HepG2 (cell line): Measurements from ENCODE around the gene SDK1. TPM values are rescaled to one million over a fixed set of nuclear protein-coding genes. Genes with fewer than 3 reads are reported as not detected.

Experiments used
- ATAC-seq: fragments of 200-7000 bp; cut with Tn5 transposase; 3 replicates; pipeline ENCODE4 v1.9.1; 2020; ENCODE audit warnings: mild to moderate bottlenecking, moderate library complexity
- BruUV-seq: library from RNA; stranded (reverse); fragments of 400-500 nt; replicated peaks from 2 replicates; lab custom pipeline; 2021; lab: Mats Ljungman, UMichigan
- CTCF ChIA-PET: fragments of 300-600 bp; formaldehyde crosslinking; extraction: SDS; loops from one replicate; lab custom pipeline; 2021; ENCODE audit warnings: low total read pairs, inconsistent platforms, low intra/inter-chr PET ratio; lab: Yijun Ruan, JAX
- POLR2A ChIA-PET: fragments of 350-600 bp; sonication (Branson Sonifier 250); formaldehyde crosslinking; loops from one replicate; lab custom pipeline; 2020; ENCODE audit warnings: antibody characterized with exemption, inconsistent platforms; lab: Yijun Ruan, JAX
- DNase-seq: peaks from one replicate; pipeline ENCODE4 v3.0.0-alpha.2; 2015; ENCODE audit warnings: low spot score
- FAIRE-seq: peaks from 3 replicates; lab custom pipeline; 2011; peaks lifted over from hg19 to GRCh38; lab: Jason Lieb, UNC
- H2AFZ ChIP-seq: one replicate; pipeline ENCODE4 v1.6.1; 2011; ENCODE audit warnings: low read length, inconsistent platforms
- H3K27ac ChIP-seq: fragments of 300-600 bp; 3 replicates; pipeline ENCODE4 v1.8.0; 2011; ENCODE audit warnings: mixed run types, mild to moderate bottlenecking, mixed read lengths, low read length, inconsistent platforms; ENCODE audit not compliant: insufficient read depth; ENCODE audit errors: extremely low read length
- H3K27me3 ChIP-seq, 2 experiments: fragments of 200-600 bp in 1 of 2; 2 replicates in 1 of 2; 3 replicates in 1 of 2; pipeline versions ENCODE4 v1.6.0 to v1.8.0; 2011; ENCODE audit warnings: low read length in 2 of 2, mild to moderate bottlenecking in 2 of 2, moderate library complexity in 2 of 2, inconsistent platforms in 1 of 2; ENCODE audit not compliant: insufficient read depth in 2 of 2, control insufficient read depth in 1 of 2
- H3K36me3 ChIP-seq, 2 experiments: fragments of 200-600 bp in 1 of 2; replicated peaks in 1 of 2; 2 replicates in 1 of 2; 3 replicates in 1 of 2; pipeline versions ENCODE4 v1.5.1 to v1.8.0; 2011; ENCODE audit warnings: low read length in 2 of 2, inconsistent platforms in 1 of 2; ENCODE audit not compliant: insufficient read depth in 2 of 2, control insufficient read depth in 1 of 2
- H3K4me1 ChIP-seq: 2 replicates; pipeline ENCODE4 v1.5.1; 2012; ENCODE audit warnings: low read length, inconsistent platforms; ENCODE audit not compliant: insufficient read depth
- H3K4me2 ChIP-seq: 2 replicates; pipeline ENCODE4 v1.6.0; 2011; ENCODE audit warnings: low read depth, low read length, inconsistent platforms
- H3K4me3 ChIP-seq, 3 experiments: fragments of 200-600 bp in 1 of 3; sonication (generic), shearing (Covaris generic) in 1 of 3; replicated peaks in 1 of 3; 2 replicates each; pipeline ENCODE4 v1.5.1; 2011 to 2016; ENCODE audit warnings: low read length in 3 of 3, inconsistent platforms in 2 of 3, low read depth in 2 of 3, mild to moderate bottlenecking in 2 of 3, control low read depth in 1 of 3, mixed read lengths in 1 of 3; ENCODE audit not compliant: insufficient read depth in 1 of 3
- H3K79me2 ChIP-seq: one replicate; pipeline ENCODE4 v1.6.1; 2011; ENCODE audit warnings: low read length, inconsistent platforms; ENCODE audit not compliant: insufficient read depth
- H3K9ac ChIP-seq: 2 replicates; pipeline ENCODE4 v1.6.0; 2011; ENCODE audit warnings: mild to moderate bottlenecking, low read depth, low read length, inconsistent platforms; ENCODE audit not compliant: insufficient read depth
- H3K9me3 ChIP-seq: 2 replicates; pipeline ENCODE4 v1.5.1; 2012; ENCODE audit warnings: mild to moderate bottlenecking, low read length
- H4K20me1 ChIP-seq: 2 replicates; pipeline ENCODE4 v1.6.0; 2011; ENCODE audit warnings: inconsistent platforms, mild to moderate bottlenecking, low read length, moderate library complexity; ENCODE audit not compliant: insufficient read depth
- AGO2 ChIP-seq: fragments of 200-400 bp; formaldehyde crosslinking; optimal IDR thresholded peaks from 2 replicates; pipeline ENCODE3; 2017; ENCODE audit warnings: mild to moderate bottlenecking, low read depth, low read length, moderate library complexity
- BCL6 ChIP-seq: IDR thresholded peaks from 2 replicates; pipeline ENCODE4 v1.6.1; 2016; ENCODE audit warnings: missing genetic modification reagents, missing compliant biosample characterization
- E2F2 ChIP-seq: sonication (generic); formaldehyde crosslinking; IDR thresholded peaks from 2 replicates; pipeline ENCODE4 v1.4.0; 2020; ENCODE audit warnings: missing genetic modification reagents, borderline replicate concordance
- GPN1 ChIP-seq: sonication (generic); formaldehyde crosslinking; IDR thresholded peaks from 2 replicates; pipeline ENCODE4 v1.5.1; 2020; ENCODE audit warnings: missing genetic modification reagents, borderline replicate concordance
- IKZF4 ChIP-seq: sonication (generic); formaldehyde crosslinking; IDR thresholded peaks from 2 replicates; pipeline ENCODE4 v1.5.1; 2020; ENCODE audit warnings: borderline replicate concordance, mild to moderate bottlenecking, low read depth, missing genetic modification reagents; ENCODE audit errors: not compliant biosample characterization
- KDM1A ChIP-seq: IDR thresholded peaks from 2 replicates; pipeline ENCODE4 v1.6.1; 2016; ENCODE audit warnings: missing compliant biosample characterization
- KDM6A ChIP-seq: IDR thresholded peaks from 2 replicates; pipeline ENCODE4 v1.6.1; 2016; ENCODE audit warnings: low read depth
- NFE2L2 ChIP-seq: fragments of 150-350 bp; IDR thresholded peaks from 2 replicates; pipeline ENCODE4 v1.6.1; 2014; ENCODE audit warnings: low read length
- SNAPC2 ChIP-seq: sonication (generic); formaldehyde crosslinking; IDR thresholded peaks from 2 replicates; pipeline ENCODE4 v1.8.1; 2022; ENCODE audit warnings: mild to moderate bottlenecking, missing genetic modification reagents
- TP53 ChIP-seq: sonication (generic); formaldehyde crosslinking; conservative IDR thresholded peaks from 2 replicates; pipeline ENCODE4 v1.4.0; 2020; ENCODE audit warnings: missing genetic modification reagents
- XBP1 ChIP-seq: sonication (generic); formaldehyde crosslinking; IDR thresholded peaks from 2 replicates; pipeline ENCODE4 v1.5.0; 2020; ENCODE audit warnings: missing genetic modification reagents
- ZBTB39 ChIP-seq: sonication (generic); formaldehyde crosslinking; IDR thresholded peaks from 2 replicates; pipeline ENCODE4 v1.5.0; 2020; ENCODE audit warnings: missing genetic modification reagents
- WGBS: methylation state at CpG from one replicate; pipeline ENCODE4 v1.1.6; 2017; ENCODE audit warnings: low lambda C conversion rate; 5-methylcytosine and 5-hydroxymethylcytosine counted together
- in situ Hi-C: cut with HindIII; loops from 2 replicates; pipeline ENCODE4 v1.10.0; 2017; ENCODE audit warnings: low pct_unique_long_range_greater_than_20kb; ENCODE audit not compliant: extremely low pct_ligation_motif_present
- intact Hi-C: fragments of 100-400 bp; cut with micrococcal nuclease; formaldehyde crosslinking; loops from one replicate; pipeline ENCODE4 v1.10.0; 2022; ENCODE audit not compliant: unreplicated experiment
- polyA plus RNA-seq, 8 experiments: library from polyadenylated mRNA; depleted of rRNA in 3 of 8; stranded (reverse) in 7 of 8; unstranded in 1 of 8; fragments of >200 nt; fragmentation: Illumina TruSeq in 4 of 8; extraction: Trizol in 4 of 8; gene quantifications; 2 replicates each; pipeline versions ENCODE4 v1.2.1 to v1.2.3, GENCODE V29; 2011 to 2016; ENCODE audit warnings: low read depth in 4 of 8, missing spikeins in 1 of 8, mixed read lengths in 1 of 8; ENCODE audit not compliant: insufficient read depth in 1 of 8
- total RNA-seq, 5 experiments: library from RNA; depleted of rRNA; stranded (reverse); fragments of >200 nt; fragmentation: Illumina TruSeq; extraction: Trizol; gene quantifications; 2 replicates each; pipeline ENCODE4 v1.2.3, GENCODE V29; 2016; ENCODE audit warnings: low read depth in 1 of 5
- TF ChIP-seq, protein P1 (sequence below): sonication (generic); formaldehyde crosslinking; IDR thresholded peaks from 2 replicates; pipeline ENCODE4 v1.4.0; 2020; ENCODE audit warnings: missing genetic modification reagents
- TF ChIP-seq, protein P2 (sequence below): IDR thresholded peaks from 2 replicates; pipeline ENCODE4 v1.6.1; 2018; ENCODE audit warnings: missing genetic modification reagents, mild to moderate bottlenecking, missing compliant biosample characterization
- TF ChIP-seq, protein P3 (sequence below): IDR thresholded peaks from 2 replicates; pipeline ENCODE4 v1.6.1; 2012; ENCODE audit warnings: inconsistent platforms

The SDK1 gene
- total and polyA plus RNA-seq, 2 of the 13 experiments (the other 11 are each of a cell fraction or from before 2014, with no cell fraction given), result 0.35 to 2.4 TPM

DNA sequence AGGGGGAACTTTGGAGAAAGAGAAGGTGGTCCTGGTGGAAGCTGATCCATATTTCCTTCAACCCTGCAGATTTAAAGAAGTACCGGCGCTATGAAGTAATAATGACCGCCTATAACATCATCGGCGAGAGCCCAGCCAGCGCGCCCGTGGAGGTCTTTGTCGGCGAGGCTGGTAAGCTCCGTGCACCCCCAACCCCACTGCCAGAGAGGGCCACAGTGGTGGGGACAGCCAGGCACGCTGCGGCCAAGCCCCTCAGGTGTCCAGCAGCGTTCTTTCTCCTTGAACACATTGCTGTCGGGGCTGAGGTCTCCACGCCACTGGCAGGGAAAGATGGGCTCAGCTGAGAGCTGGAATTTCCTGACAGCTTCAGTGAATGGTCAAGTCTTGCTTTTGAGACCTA lies 877.4 kb downstream of the SDK1 start:
- no peaks in the 10 kb centered on the region for H3K27me3 ChIP-seq
- no peaks in the 10 kb centered on the region for H4K20me1 ChIP-seq
- no peak for ATAC-seq
- WGBS, result 100% methylated on average over 1 of the region's 16 CpGs
- H3K4me2 ChIP-seq, result no peak overlapping the region
- no peak overlapping the region for H3K9ac ChIP-seq
- POLR2A ChIA-PET, result no interaction called here
- H3K36me3 ChIP-seq, result no peaks in the 10 kb centered on the region
- TF ChIP-seq IKZF4, result no peak
- no peak for TF ChIP-seq KDM1A (CRISPR knock-in tag)
- TF ChIP-seq TP53 (CRISPR knock-in tag), result no peak
- TF ChIP-seq, protein P1, sequence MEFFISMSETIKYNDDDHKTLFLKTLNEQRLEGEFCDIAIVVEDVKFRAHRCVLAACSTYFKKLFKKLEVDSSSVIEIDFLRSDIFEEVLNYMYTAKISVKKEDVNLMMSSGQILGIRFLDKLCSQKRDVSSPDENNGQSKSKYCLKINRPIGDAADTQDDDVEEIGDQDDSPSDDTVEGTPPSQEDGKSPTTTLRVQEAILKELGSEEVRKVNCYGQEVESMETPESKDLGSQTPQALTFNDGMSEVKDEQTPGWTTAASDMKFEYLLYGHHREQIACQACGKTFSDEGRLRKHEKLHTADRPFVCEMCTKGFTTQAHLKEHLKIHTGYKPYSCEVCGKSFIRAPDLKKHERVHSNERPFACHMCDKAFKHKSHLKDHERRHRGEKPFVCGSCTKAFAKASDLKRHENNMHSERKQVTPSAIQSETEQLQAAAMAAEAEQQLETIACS (CRISPR knock-in tag), result no peak
- no peak for TF ChIP-seq BCL6 (CRISPR knock-in tag)
- TF ChIP-seq SNAPC2 (CRISPR knock-in tag), result no peak
- no peak for TF ChIP-seq XBP1 (CRISPR knock-in tag)
- TF ChIP-seq, protein P2, sequence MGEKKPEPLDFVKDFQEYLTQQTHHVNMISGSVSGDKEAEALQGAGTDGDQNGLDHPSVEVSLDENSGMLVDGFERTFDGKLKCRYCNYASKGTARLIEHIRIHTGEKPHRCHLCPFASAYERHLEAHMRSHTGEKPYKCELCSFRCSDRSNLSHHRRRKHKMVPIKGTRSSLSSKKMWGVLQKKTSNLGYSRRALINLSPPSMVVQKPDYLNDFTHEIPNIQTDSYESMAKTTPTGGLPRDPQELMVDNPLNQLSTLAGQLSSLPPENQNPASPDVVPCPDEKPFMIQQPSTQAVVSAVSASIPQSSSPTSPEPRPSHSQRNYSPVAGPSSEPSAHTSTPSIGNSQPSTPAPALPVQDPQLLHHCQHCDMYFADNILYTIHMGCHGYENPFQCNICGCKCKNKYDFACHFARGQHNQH (CRISPR knock-in tag), result no peak
- no peak for TF ChIP-seq AGO2
- no peak for TF ChIP-seq ZBTB39
- no peak for TF ChIP-seq E2F2 (CRISPR knock-in tag)
- no peak for TF ChIP-seq KDM6A
- TF ChIP-seq, protein P3, sequence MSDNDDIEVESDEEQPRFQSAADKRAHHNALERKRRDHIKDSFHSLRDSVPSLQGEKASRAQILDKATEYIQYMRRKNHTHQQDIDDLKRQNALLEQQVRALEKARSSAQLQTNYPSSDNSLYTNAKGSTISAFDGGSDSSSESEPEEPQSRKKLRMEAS, result no peak
- no peak for TF ChIP-seq NFE2L2
- TF ChIP-seq GPN1 (CRISPR knock-in tag), result no peak
- TF ChIP-seq, all 625 proteins: peak for 0
- DNase-seq, result no peak
- Histone ChIP-seq H3K27ac (no peak overlapping the region), H3K9me3 (no peaks in the 10 kb centered on the region), H3K79me2 (no peaks in the 10 kb centered on the region), H3K4me3 (no peak overlapping the region), H3K4me1 (no peaks in the 10 kb centered on the region), H2AFZ (no peak overlapping the region)
- CTCF ChIA-PET, result no interaction called here
- intact Hi-C loops (no loop called here), in situ Hi-C loops (no loop called here)
- no peak for FAIRE-seq
- no TSS peak for BruUV-seq
